Neuronal stem cell (in vitro differentiated cells): ENCODE measurements around the gene CERS1.
"Not testable (repeated sequence)": the region's sequence is repeated elsewhere in the genome, so short reads cannot be mapped to it uniquely, and the experiment has no call there.

Experiments used
- DNase-seq: peaks from one replicate; pipeline ENCODE4 v3.0.0-alpha.2; 2013; ENCODE audit warnings: low spot score
- H2AFZ ChIP-seq: one replicate; pipeline ENCODE4 v1.6.1; 2013; ENCODE audit warnings: mild to moderate bottlenecking, low read length, inconsistent platforms
- H2AK5ac ChIP-seq: 2 replicates; pipeline ENCODE4 v1.6.1; 2013; ENCODE audit warnings: low read depth, mild to moderate bottlenecking, inconsistent platforms, low read length, moderate library complexity, mixed read lengths
- H2BK120ac ChIP-seq: 2 replicates; pipeline ENCODE4 v1.6.1; 2013; ENCODE audit warnings: low read depth, mild to moderate bottlenecking, inconsistent platforms, low read length, moderate library complexity, mixed read lengths
- H2BK12ac ChIP-seq: one replicate; pipeline ENCODE4 v1.6.1; 2013; ENCODE audit warnings: low read length, inconsistent platforms
- H2BK15ac ChIP-seq: 2 replicates; pipeline ENCODE4 v1.6.1; 2013; ENCODE audit warnings: mild to moderate bottlenecking, low read length, inconsistent platforms, mixed read lengths
- H2BK5ac ChIP-seq: one replicate; pipeline ENCODE4 v1.6.1; 2013; ENCODE audit warnings: inconsistent platforms, mild to moderate bottlenecking, low read length, moderate library complexity
- H3K14ac ChIP-seq: one replicate; pipeline ENCODE4 v1.6.1; 2013; ENCODE audit warnings: low read length, inconsistent platforms
- H3K18ac ChIP-seq: 2 replicates; pipeline ENCODE4 v1.6.1; 2013; ENCODE audit warnings: low read length, inconsistent platforms
- H3K23ac ChIP-seq: 2 replicates; pipeline ENCODE4 v1.6.1; 2013; ENCODE audit warnings: low read depth, mild to moderate bottlenecking, mixed read lengths, low read length, inconsistent platforms; ENCODE audit not compliant: poor library complexity
- H3K27ac ChIP-seq: replicated peaks from 3 replicates; pipeline ENCODE4 v1.5.1; 2013; ENCODE audit warnings: low read length, inconsistent platforms
- H3K27me3 ChIP-seq, 3 experiments: 2 replicates each; pipeline ENCODE4 v1.6.1; 2013; ENCODE audit warnings: low read length in 3 of 3, mild to moderate bottlenecking in 2 of 3, inconsistent platforms in 1 of 3, low read depth in 1 of 3, mixed read lengths in 1 of 3, moderate library complexity in 1 of 3; ENCODE audit not compliant: control insufficient read depth in 3 of 3, insufficient read depth in 3 of 3
- H3K36me3 ChIP-seq, 2 donors: replicated peaks in 1 of 2; 2 replicates each; pipeline ENCODE4 v1.6.1; 2013; ENCODE audit warnings: low read length in 2 of 2; ENCODE audit not compliant: control insufficient read depth in 2 of 2, insufficient read depth in 2 of 2
- H3K4ac ChIP-seq: 2 replicates; pipeline ENCODE4 v1.6.1; 2013; ENCODE audit warnings: inconsistent platforms, mild to moderate bottlenecking, low read length, moderate library complexity
- H3K4me1 ChIP-seq, 2 donors: 1 replicate in 1 of 2; 2 replicates in 1 of 2; pipeline ENCODE4 v1.6.1; 2013; ENCODE audit warnings: low read length in 2 of 2, low read depth in 1 of 2; ENCODE audit not compliant: control insufficient read depth in 2 of 2, insufficient read depth in 1 of 2
- H3K4me2 ChIP-seq: one replicate; pipeline ENCODE4 v1.6.1; 2013; ENCODE audit warnings: mild to moderate bottlenecking, low read length, inconsistent platforms; ENCODE audit not compliant: insufficient read depth, poor library complexity, severe bottlenecking
- H3K4me3 ChIP-seq, 2 donors: 2 replicates each; pipeline ENCODE4 v1.5.1; 2013; ENCODE audit warnings: low read length in 2 of 2, mild to moderate bottlenecking in 2 of 2, inconsistent platforms in 1 of 2, moderate library complexity in 1 of 2
- H3K79me1 ChIP-seq: one replicate; pipeline ENCODE4 v1.6.1; 2013; ENCODE audit warnings: low read depth, mild to moderate bottlenecking, inconsistent platforms, low read length, moderate library complexity
- H3K9ac ChIP-seq: one replicate; pipeline ENCODE4 v1.6.1; 2013; ENCODE audit warnings: mild to moderate bottlenecking, low read depth, low read length, inconsistent platforms; ENCODE audit not compliant: poor library complexity
- H3K9me3 ChIP-seq, 2 donors: replicated peaks in 1 of 2; 2 replicates each; pipeline versions ENCODE3 to v1.6.1; 2013; ENCODE audit warnings: low read length in 2 of 2, mild to moderate bottlenecking in 2 of 2, inconsistent platforms in 1 of 2, low read depth in 1 of 2, mixed read lengths in 1 of 2, moderate library complexity in 1 of 2; ENCODE audit not compliant: control insufficient read depth in 2 of 2, insufficient read depth in 1 of 2
- H4K8ac ChIP-seq: one replicate; pipeline ENCODE4 v1.6.1; 2013; ENCODE audit warnings: low read depth, mild to moderate bottlenecking, inconsistent platforms, low read length, moderate library complexity
- H4K91ac ChIP-seq: one replicate; pipeline ENCODE4 v1.6.1; 2013; ENCODE audit warnings: low read length, low read depth, mild to moderate bottlenecking, inconsistent platforms; ENCODE audit not compliant: poor library complexity
- WGBS, 2 donors: extraction: QIAGEN DNeasy Blood & Tissue Kit; methylation state at CpG; one replicate each; pipeline ENCODE4 v1.1.7; 2013; ENCODE audit warnings: missing lambda C conversion rate in 2 of 2, mixed read lengths in 1 of 2; ENCODE audit not compliant: insufficient read length in 2 of 2, insufficient replicate concordance in 1 of 2; ENCODE audit errors: extremely low coverage in 2 of 2; 5-methylcytosine and 5-hydroxymethylcytosine counted together

The CERS1 gene

DNA sequence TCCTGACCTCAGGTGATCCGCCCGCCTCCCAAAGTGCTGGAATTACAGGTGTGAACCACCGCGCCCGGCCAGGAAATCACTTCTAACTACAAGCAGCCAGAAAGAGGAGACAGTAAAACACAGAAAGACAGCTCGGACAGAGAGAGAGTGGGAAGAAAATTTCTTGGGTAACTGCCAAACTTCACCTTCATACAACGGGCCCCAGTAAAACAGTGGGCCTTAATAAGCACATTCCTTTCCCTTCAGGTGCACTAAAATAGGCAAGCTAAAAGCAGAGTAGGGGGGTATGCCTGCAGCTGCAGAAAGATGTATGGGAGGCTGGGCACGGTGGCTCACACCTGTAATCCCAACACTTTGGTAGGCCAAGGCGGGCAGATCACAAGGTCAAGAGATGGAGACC is 21.6 kb upstream of the CERS1 start:
- H2BK5ac ChIP-seq, H2BK120ac ChIP-seq, H2BK12ac ChIP-seq, H3K4ac ChIP-seq, H3K18ac ChIP-seq, H3K27ac ChIP-seq, H3K4me1 ChIP-seq, DNase-seq, H4K91ac ChIP-seq, H3K4me2 ChIP-seq, H2AK5ac ChIP-seq, H3K27me3 ChIP-seq, H2AFZ ChIP-seq, H4K8ac ChIP-seq, H3K23ac ChIP-seq, H3K9ac ChIP-seq, H3K9me3 ChIP-seq, H3K14ac ChIP-seq, H2BK15ac ChIP-seq, H3K4me3 ChIP-seq: not testable (repeated sequence)
- Histone ChIP-seq H3K36me3 (peaks cover 21 to 47% of the 10 kb centered on the region in 2 donors), H3K79me1 (peaks cover 28% of the 10 kb centered on the region)
- WGBS, 2 donors = no CpG with 5 or more reads among the region's 9 CpGs

DNA sequence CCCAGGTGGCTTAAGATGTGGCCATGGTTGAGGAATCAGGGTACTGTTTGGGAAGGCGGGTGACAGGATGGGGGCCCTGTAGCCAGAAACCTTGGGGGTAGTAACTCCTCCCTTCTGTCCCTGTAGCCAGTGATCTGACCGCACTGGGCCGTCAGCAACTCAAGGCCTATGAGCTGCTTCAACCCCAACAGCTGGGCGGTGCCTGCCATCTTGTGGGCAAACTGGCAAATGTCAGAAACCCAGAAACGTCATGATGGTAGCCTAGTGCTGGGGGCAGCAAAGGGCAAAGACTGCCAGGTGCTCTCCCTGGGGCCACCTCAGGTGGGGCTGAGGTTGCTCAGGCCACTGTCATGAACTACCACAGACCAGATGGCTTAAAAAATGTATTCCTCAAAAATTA is 19.7 kb upstream of the CERS1 start:
- Histone ChIP-seq H2AK5ac (no peak overlapping the region), H3K27me3 (no peaks in the 10 kb centered on the region), H2BK120ac (no peak overlapping the region), H3K14ac (no peak overlapping the region), H2AFZ (no peak overlapping the region), H3K27ac (no peak overlapping the region), H3K4ac (no peak overlapping the region), H3K79me1 (peaks cover 27% of the 10 kb centered on the region), H3K18ac (peak overlapping the region; percentile 57), H3K4me1 (peaks cover 0 to 6% of the 10 kb centered on the region in 2 donors), H4K8ac (no peak overlapping the region), H3K36me3 (peaks cover 16 to 42% of the 10 kb centered on the region in 2 donors), H3K4me3 (no peak overlapping the region), H3K9ac (no peak overlapping the region), H3K4me2 (no peak overlapping the region), H3K23ac (peak overlapping the region; percentile 73), H2BK12ac (no peak overlapping the region), H3K9me3 (no peaks in the 10 kb centered on the region), H2BK5ac (peak overlapping the region; percentile 75), H4K91ac (no peak overlapping the region), H2BK15ac (no peak overlapping the region)
- DNase-seq = no peak
- WGBS, 2 donors = no CpG with 5 or more reads among the region's 5 CpGs

DNA sequence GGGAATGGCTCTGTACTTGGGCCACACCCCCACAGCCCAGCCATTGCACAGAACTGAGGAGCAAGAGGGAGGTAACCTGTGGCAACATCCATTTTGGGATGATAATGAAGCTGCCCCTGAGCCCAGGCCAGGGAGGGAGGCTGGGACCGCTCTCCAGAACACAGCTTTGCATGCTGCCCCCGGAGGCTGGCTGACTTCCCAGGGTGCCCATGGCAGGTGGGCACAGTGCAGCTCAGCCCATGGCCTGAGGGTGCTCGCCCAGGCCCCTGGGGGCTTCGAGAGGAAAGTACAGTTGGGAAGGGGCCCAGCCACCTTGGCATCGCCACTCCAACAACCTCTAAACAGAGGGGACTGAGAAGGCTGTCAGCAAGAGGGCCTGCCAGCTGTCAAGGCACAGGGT is 17.5 kb upstream of the CERS1 start:
- Histone ChIP-seq H3K23ac (peak overlapping the region; percentile 73), H3K14ac (no peak overlapping the region), H3K27ac (no peak overlapping the region), H2BK15ac (no peak overlapping the region), H4K91ac (no peak overlapping the region), H3K36me3 (peaks cover 17 to 61% of the 10 kb centered on the region in 2 donors), H3K4me3 (no peak overlapping the region), H3K79me1 (peaks cover 22% of the 10 kb centered on the region), H3K9ac (peak overlapping the region; percentile 21), H3K9me3 (no peaks in the 10 kb centered on the region), H3K4me1 (no peaks in the 10 kb centered on the region), H2BK5ac (no peak overlapping the region), H3K4ac (no peak overlapping the region), H2AFZ (no peak overlapping the region), H2AK5ac (no peak overlapping the region), H3K4me2 (peak overlapping the region; percentile 2), H3K18ac (no peak overlapping the region), H3K27me3 (no peaks in the 10 kb centered on the region), H4K8ac (peak overlapping the region; percentile 17), H2BK12ac (no peak overlapping the region), H2BK120ac (no peak overlapping the region)
- no CpG with 5 or more reads among the region's 5 CpGs for WGBS, 2 donors
- no peak for DNase-seq

DNA sequence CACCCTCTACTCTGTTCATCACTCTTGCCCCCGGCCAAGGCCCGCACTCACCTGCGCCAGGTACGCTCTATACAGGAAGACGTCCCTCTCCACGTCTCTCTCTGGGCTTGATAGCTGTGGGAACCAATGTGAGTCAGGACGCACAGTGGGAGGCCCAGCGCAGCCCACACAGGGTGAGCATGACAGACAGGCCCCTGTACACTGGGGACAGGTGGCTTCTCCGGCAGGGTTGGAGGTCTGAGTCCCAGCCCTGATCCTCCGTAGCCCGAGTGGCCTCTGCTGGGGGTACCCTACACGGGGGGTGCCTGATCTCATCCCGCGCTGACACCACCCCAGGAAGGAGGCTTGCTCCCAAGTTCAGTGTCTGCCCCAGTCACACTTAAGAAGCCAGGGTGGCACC is 17.0 kb upstream of the CERS1 start:
- no peak overlapping the region for H2AK5ac ChIP-seq

More for the DNA sequence above, 17.0 kb upstream of the CERS1 start:
- Histone ChIP-seq H3K27ac (no peak overlapping the region), H2BK120ac (no peak overlapping the region), H3K9ac (no peak overlapping the region), H3K4me3 (peak overlapping the region in 1 of 2 donors; percentile 53), H2BK5ac (no peak overlapping the region), H3K36me3 (peaks cover 17 to 65% of the 10 kb centered on the region in 2 donors), H3K18ac (no peak overlapping the region), H3K14ac (no peak overlapping the region), H3K79me1 (peaks cover 22% of the 10 kb centered on the region), H4K8ac (no peak overlapping the region), H3K27me3 (no peaks in the 10 kb centered on the region), H2BK12ac (peak overlapping the region; percentile 63), H2AFZ (no peak overlapping the region), H3K4ac (no peak overlapping the region), H4K91ac (no peak overlapping the region), H3K4me1 (no peaks in the 10 kb centered on the region), H3K23ac (peak overlapping the region; percentile 73), H2BK15ac (no peak overlapping the region), H3K4me2 (no peak overlapping the region), H3K9me3 (no peaks in the 10 kb centered on the region)
- DNase-seq = no peak
- no CpG with 5 or more reads among the region's 14 CpGs for WGBS, 2 donors
